Right ventricle myocardium inferior (tissue), 1 donor: Measurements from ENCODE around the gene MT1F. TPM values are rescaled to one million over a fixed set of nuclear protein-coding genes. Genes with fewer than 3 reads are reported as not detected.
A peak's percentile ranks its signal among the peaks of the same experiment; 100 is the strongest.
"Not testable (repeated sequence)": the region's sequence is repeated elsewhere in the genome, so short reads cannot be mapped to it uniquely, and the experiment has no call there.

Source experiments
- ATAC-seq: fragments of 200-7000 bp; cut with Tn5 transposase; one replicate; pipeline ENCODE4 v1.9.1; 2020; ENCODE audit warnings: mild to moderate bottlenecking, moderate library complexity
- DNase-seq: peaks from one replicate; pipeline ENCODE4 v3.0.0; 2021; ENCODE audit errors: missing footprints
- intact Hi-C: fragments of 100-400 bp; cut with DNase I; formaldehyde crosslinking; loops from one replicate; pipeline ENCODE4 v1.11.0; 2022
- total RNA-seq: library from RNA; stranded (reverse); fragmentation: NEBNext Ultra II Directional; extraction: Animal tissue kit (Norgen Biotek cat#: 25700); gene quantifications from one replicate; pipeline ENCODE4 v1.2.1, GENCODE V29; 2021
- donor health status: DM: no; HTN: yes; CAD: no; lungs with severe emphysema.

MT1F gene
- total RNA-seq, 1 donor from 2014 or later = 2.2 TPM

- intact Hi-C loops, DNase-seq, ATAC-seq: not testable (repeated sequence)
These were observed 7.8 kb downstream of the MT1F start for GRCh38 chr16:56665286-56666261.

GRCh38 chr16:56667581-56668571 lies 10.1 kb downstream of the MT1F start, which contains the start of gene MT1G:
TSS of gene MT1G (minus strand) at chr16:56668065. CDS start at chr16:56667993, 72 bp downstream.
- intact Hi-C loops = no loop called here
- ATAC-seq (peak; percentile 73), DNase-seq (peak; percentile 82)

- no peak for ATAC-seq
- intact Hi-C loops = no loop called here
- no peak for DNase-seq
These were observed 11.5 kb downstream of the MT1F start, which contains the start of gene MT1H for GRCh38 chr16:56669005-56669839. TSS of gene MT1H (plus strand) at chr16:56669814. CDS start at chr16:56669885, 71 bp downstream.

- ATAC-seq = no peak
- intact Hi-C loops = no loop called here
- DNase-seq = no peak
These were observed 12.3 kb downstream of the MT1F start for GRCh38 chr16:56669840-56670619.

- intact Hi-C loops = no loop called here
- ATAC-seq = no peak
These were observed 12.8 kb downstream of the MT1F start for GRCh38 chr16:56670620-56670934.

GRCh38 chr16:56671691-56672090 lies 13.9 kb downstream of the MT1F start:
- DNase-seq, intact Hi-C loops, ATAC-seq: not testable (repeated sequence)

More at GRCh38 chr16:56670620-56670934, 12.8 kb downstream of the MT1F start:
- DNase-seq = no peak

GRCh38 chr16:56672171-56672570 lies 14.4 kb downstream of the MT1F start:
- intact Hi-C loops, ATAC-seq: not testable (repeated sequence)

GRCh38 chr16:56672761-56673536 lies 15.2 kb downstream of the MT1F start:
- DNase-seq (no peak), ATAC-seq (no peak)
- intact Hi-C loops = loop anchor here (1.0 kb wide), 1 partner anchor 29 kb away; no protein-coding TSS in a partner anchor

More at GRCh38 chr16:56672171-56672570, 14.4 kb downstream of the MT1F start:
- DNase-seq = not testable (repeated sequence)

- intact Hi-C loops = loop anchor here (1.0 kb wide), 1 partner anchor 28 kb away; no protein-coding TSS in a partner anchor
- ATAC-seq (peak; percentile 47), DNase-seq (no peak)
These were observed 16.2 kb downstream of the MT1F start for GRCh38 chr16:56673921-56674320.

GRCh38 chr16:56674570-56674969 lies 16.8 kb downstream of the MT1F start:
- intact Hi-C loops, DNase-seq, ATAC-seq: not testable (repeated sequence)

GRCh38 chr16:56675685-56676210 lies 18.0 kb downstream of the MT1F start:
- DNase-seq (no peak), ATAC-seq (no peak)
- intact Hi-C loops = no loop called here

- DNase-seq (no peak), ATAC-seq (no peak)
- intact Hi-C loops = no loop called here
These were observed 19.7 kb downstream of the MT1F start for GRCh38 chr16:56677474-56677873.

- ATAC-seq (no peak), DNase-seq (no peak)
- intact Hi-C loops = no loop called here
These were observed 21.4 kb downstream of the MT1F start for GRCh38 chr16:56679078-56679730.

- peak; percentile 60 for ATAC-seq
These were observed 22.1 kb downstream of the MT1F start for GRCh38 chr16:56679818-56680217.

GRCh38 chr16:56681939-56682702 lies 24.4 kb downstream of the MT1F start, which contains the start of gene MT1X:
TSS of gene MT1X (plus strand) at chr16:56682470. CDS start at chr16:56682541, 71 bp downstream.
- ATAC-seq (peak; percentile 95), DNase-seq (peak; percentile 96)
- intact Hi-C loops = loop anchor here (2.0 to 5.0 kb wide), 2 partner anchors 45 to 75 kb away; partner anchors contain the start of gene MT1A

More at GRCh38 chr16:56679818-56680217, 22.1 kb downstream of the MT1F start:
- intact Hi-C loops = loop anchor here (5.0 kb wide), 1 partner anchor 43 kb away; the partner anchor contains the start of gene MT1A
- DNase-seq = no peak
